OCI-LY1 (cell line): ENCODE measurements around the gene RAB40C.

Experiments
- H2AFZ ChIP-seq: fragments of 200-600 bp; sonication (generic), shearing (Covaris generic); 2 replicates; pipeline ENCODE4 v1.6.0; 2014; ENCODE audit warnings: antibody characterized with exemption, mild to moderate bottlenecking, low read length
- H3F3A ChIP-seq: fragments of 200-600 bp; sonication (generic), shearing (Covaris generic); 2 replicates; pipeline ENCODE4 v1.6.0; 2014; ENCODE audit warnings: mild to moderate bottlenecking, antibody characterized with exemption, low read length, moderate library complexity; ENCODE audit not compliant: insufficient read depth
- H3K27ac ChIP-seq: fragments of 200-600 bp; sonication (generic); 2 replicates; pipeline ENCODE4 v1.5.1; 2014; ENCODE audit warnings: low read length, mixed run types, mild to moderate bottlenecking, low read depth; ENCODE audit not compliant: poor library complexity, severe bottlenecking
- H3K27me3 ChIP-seq: fragments of 200-600 bp; sonication (generic); 2 replicates; pipeline ENCODE4 v1.6.0; 2014; ENCODE audit warnings: antibody characterized with exemption, mild to moderate bottlenecking, low read length, moderate library complexity; ENCODE audit not compliant: insufficient read depth
- H3K36me3 ChIP-seq: fragments of 200-600 bp; sonication (generic); 2 replicates; pipeline ENCODE4 v1.6.1; 2014; ENCODE audit warnings: mild to moderate bottlenecking, antibody characterized with exemption, low read length, moderate library complexity, mixed read lengths; ENCODE audit not compliant: insufficient read depth
- H3K4me1 ChIP-seq: fragments of 200-600 bp; sonication (generic); 2 replicates; pipeline ENCODE4 v1.5.1; 2014; ENCODE audit warnings: mild to moderate bottlenecking, low read length, moderate library complexity; ENCODE audit not compliant: insufficient read depth, severe bottlenecking
- H3K4me2 ChIP-seq: fragments of 200-600 bp; sonication (generic), shearing (Covaris generic); 2 replicates; pipeline ENCODE4 v1.6.1; 2014; ENCODE audit warnings: low read length
- H3K4me3 ChIP-seq: fragments of 200-600 bp; sonication (generic); 2 replicates; pipeline ENCODE4 v1.5.1; 2014; ENCODE audit warnings: low read length, low read depth, mild to moderate bottlenecking, mixed read lengths; ENCODE audit not compliant: poor library complexity, severe bottlenecking
- H3K79me2 ChIP-seq: fragments of 200-600 bp; shearing (Covaris generic); 2 replicates; pipeline ENCODE4 v1.6.1; 2016; ENCODE audit warnings: mixed run types, low read length, mixed read lengths; ENCODE audit not compliant: insufficient read depth
- H3K9ac ChIP-seq: fragments of 200-600 bp; sonication (generic), shearing (Covaris generic); 2 replicates; pipeline ENCODE4 v1.6.1; 2014; ENCODE audit warnings: mild to moderate bottlenecking, low read length, mixed read lengths
- H3K9me2 ChIP-seq: fragments of 200-600 bp; sonication (generic), shearing (Covaris generic); 2 replicates; pipeline ENCODE4 v1.6.1; 2014; ENCODE audit warnings: low read depth, mild to moderate bottlenecking, low read length, mixed read lengths
- H3K9me3 ChIP-seq: fragments of 200-600 bp; shearing (Covaris generic); 2 replicates; pipeline ENCODE4 v1.6.1; 2014; ENCODE audit warnings: low read length, mixed read lengths
- H4K20me1 ChIP-seq: fragments of 200-600 bp; sonication (generic), shearing (Covaris generic); 2 replicates; pipeline ENCODE4 v1.6.0; 2016; ENCODE audit warnings: mild to moderate bottlenecking, low read length; ENCODE audit not compliant: insufficient read depth
- CTCF ChIP-seq: fragments of 200-600 bp; sonication (generic), shearing (Covaris generic); IDR thresholded peaks from 2 replicates; pipeline ENCODE4 v1.5.1; 2017; ENCODE audit warnings: mild to moderate bottlenecking, antibody characterized with exemption, low read length, moderate library complexity, mixed read lengths
- EZH2 ChIP-seq: fragments of 200-600 bp; sonication (generic), shearing (Covaris generic); IDR thresholded peaks from 2 replicates; pipeline ENCODE4 v1.8.0; 2017; ENCODE audit warnings: borderline replicate concordance, mixed run types, mild to moderate bottlenecking, antibody characterized with exemption, low read length, moderate library complexity, mixed read lengths

The RAB40C gene

GRCh38 chr16:619476-620100 lies 29.7 kb downstream of the RAB40C start:
- H3K4me3 ChIP-seq = no peak overlapping the region
- no peaks in the 10 kb centered on the region for H4K20me1 ChIP-seq
- no peaks in the 10 kb centered on the region for H3K27me3 ChIP-seq

GRCh38 chr16:620700-621525 lies 31.0 kb downstream of the RAB40C start:
- no peaks in the 10 kb centered on the region for H3F3A ChIP-seq
- peaks cover 14% of the 10 kb centered on the region for H3K4me1 ChIP-seq
- no peaks in the 10 kb centered on the region for H3K36me3 ChIP-seq
- H3K9me2 ChIP-seq = no peaks in the 10 kb centered on the region
- no peaks in the 10 kb centered on the region for H3K79me2 ChIP-seq
- H3K27me3 ChIP-seq = no peaks in the 10 kb centered on the region
- TF ChIP-seq EZH2 (no peak), CTCF (no peak)
- H2AFZ ChIP-seq = no peak overlapping the region
- H3K4me2 ChIP-seq = no peak overlapping the region
- H3K9me3 ChIP-seq = no peaks in the 10 kb centered on the region
- no peak overlapping the region for H3K27ac ChIP-seq
- no peak overlapping the region for H3K9ac ChIP-seq
- H3K4me3 ChIP-seq = no peak overlapping the region
- H4K20me1 ChIP-seq = no peaks in the 10 kb centered on the region

More at GRCh38 chr16:619476-620100, 29.7 kb downstream of the RAB40C start:
- no peaks in the 10 kb centered on the region for H3K36me3 ChIP-seq
- H3K79me2 ChIP-seq = no peaks in the 10 kb centered on the region
- H3F3A ChIP-seq = no peaks in the 10 kb centered on the region
- no peak overlapping the region for H3K4me2 ChIP-seq
- no peak overlapping the region for H3K9ac ChIP-seq
- peaks cover 14% of the 10 kb centered on the region for H3K4me1 ChIP-seq
- TF ChIP-seq EZH2 = no peak
- no peak for TF ChIP-seq CTCF
- H3K9me2 ChIP-seq = no peaks in the 10 kb centered on the region
- no peak overlapping the region for H2AFZ ChIP-seq
- no peak overlapping the region for H3K27ac ChIP-seq
- no peaks in the 10 kb centered on the region for H3K9me3 ChIP-seq

- Histone ChIP-seq H3K9me3 (no peaks in the 10 kb centered on the region), H3K9me2 (no peaks in the 10 kb centered on the region), H3K4me3 (no peak overlapping the region), H3K9ac (no peak overlapping the region), H3K36me3 (no peaks in the 10 kb centered on the region), H3K79me2 (no peaks in the 10 kb centered on the region), H3K27ac (no peak overlapping the region), H2AFZ (no peak overlapping the region), H3K4me2 (no peak overlapping the region), H3K27me3 (no peaks in the 10 kb centered on the region), H4K20me1 (no peaks in the 10 kb centered on the region), H3F3A (no peaks in the 10 kb centered on the region), H3K4me1 (peaks cover 14% of the 10 kb centered on the region)
- no peak for TF ChIP-seq CTCF
- no peak for TF ChIP-seq EZH2
Observed at GRCh38 chr16:621526-622105, 31.8 kb downstream of the RAB40C start.
